ENCODE measurements around the gene EIF3J.

EIF3J gene

GRCh38 chr15:44598892-44599291 lies 61.9 kb downstream of the EIF3J start:
- no peak overlapping the region for H3K4me3 ChIP-seq (ENCODE audit: low read depth, low read length)
- TF ChIP-seq, protein P1, sequence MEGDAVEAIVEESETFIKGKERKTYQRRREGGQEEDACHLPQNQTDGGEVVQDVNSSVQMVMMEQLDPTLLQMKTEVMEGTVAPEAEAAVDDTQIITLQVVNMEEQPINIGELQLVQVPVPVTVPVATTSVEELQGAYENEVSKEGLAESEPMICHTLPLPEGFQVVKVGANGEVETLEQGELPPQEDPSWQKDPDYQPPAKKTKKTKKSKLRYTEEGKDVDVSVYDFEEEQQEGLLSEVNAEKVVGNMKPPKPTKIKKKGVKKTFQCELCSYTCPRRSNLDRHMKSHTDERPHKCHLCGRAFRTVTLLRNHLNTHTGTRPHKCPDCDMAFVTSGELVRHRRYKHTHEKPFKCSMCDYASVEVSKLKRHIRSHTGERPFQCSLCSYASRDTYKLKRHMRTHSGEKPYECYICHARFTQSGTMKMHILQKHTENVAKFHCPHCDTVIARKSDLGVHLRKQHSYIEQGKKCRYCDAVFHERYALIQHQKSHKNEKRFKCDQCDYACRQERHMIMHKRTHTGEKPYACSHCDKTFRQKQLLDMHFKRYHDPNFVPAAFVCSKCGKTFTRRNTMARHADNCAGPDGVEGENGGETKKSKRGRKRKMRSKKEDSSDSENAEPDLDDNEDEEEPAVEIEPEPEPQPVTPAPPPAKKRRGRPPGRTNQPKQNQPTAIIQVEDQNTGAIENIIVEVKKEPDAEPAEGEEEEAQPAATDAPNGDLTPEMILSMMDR (IDR thresholded peaks at IDR 0.05; ENCODE audit: insufficient read depth, low read depth, low read length, missing control alignments): no peak
- no peak for DNase-seq (ENCODE audit: low read depth)

DNA sequence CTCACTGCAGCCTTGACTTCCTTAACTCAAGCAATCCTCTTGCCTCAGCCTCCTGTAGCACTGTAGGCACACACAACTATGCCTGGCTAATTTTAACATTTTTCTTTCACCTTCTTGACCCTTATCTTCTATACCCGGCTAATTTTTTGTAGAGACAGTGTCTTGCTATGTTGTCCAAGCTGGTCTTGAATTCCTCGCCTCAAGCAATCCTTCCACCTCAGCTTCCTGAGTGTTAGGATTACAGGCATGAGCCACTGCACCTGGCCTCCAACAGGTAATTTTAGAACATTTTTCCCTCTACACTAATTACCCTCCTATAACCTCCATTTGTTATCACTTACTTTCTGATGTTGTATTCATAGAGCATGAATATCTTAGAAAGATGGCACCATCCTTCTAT lies 66.2 kb downstream of the EIF3J start:
- H3K4me3 ChIP-seq (ENCODE audit: low read depth, low read length): no peak overlapping the region
- TF ChIP-seq, protein P1 (IDR thresholded peaks at IDR 0.05; ENCODE audit: insufficient read depth, low read depth, low read length, missing control alignments): no peak
- no peak for DNase-seq (ENCODE audit: low read depth)

- DNase-seq (ENCODE audit: low read depth): no peak
- TF ChIP-seq, protein P1 (IDR thresholded peaks at IDR 0.05; ENCODE audit: insufficient read depth, low read depth, low read length, missing control alignments): no peak
- H3K4me3 ChIP-seq (ENCODE audit: low read depth, low read length): no peak overlapping the region
Measured at GRCh38 chr15:44606740-44607139, 69.8 kb downstream of the EIF3J start.

All from GM12865 (cell line).